H7 (cell line): ENCODE data around the gene PRKCA. TPM values are rescaled to one million over a fixed set of nuclear protein-coding genes. Genes with fewer than 3 reads are reported as not detected.
A peak's percentile ranks its signal among the peaks of the same experiment; 100 is the strongest.

Experiments used
- DNase-seq: peaks from one replicate; pipeline ENCODE4 v3.0.0; 2012
- H3K27me3 ChIP-seq: 2 replicates; pipeline ENCODE4 v1.6.0; 2011; ENCODE audit warnings: mild to moderate bottlenecking, low read length; ENCODE audit not compliant: control insufficient read depth, insufficient read depth
- H3K36me3 ChIP-seq: replicated peaks from 2 replicates; pipeline ENCODE4 v1.5.1; 2011; ENCODE audit warnings: low read length; ENCODE audit not compliant: control insufficient read depth, insufficient read depth
- H3K4me3 ChIP-seq: 2 replicates; pipeline ENCODE4 v1.5.1; 2011; ENCODE audit warnings: low read depth, mild to moderate bottlenecking, control low read depth, low read length, moderate library complexity; ENCODE audit not compliant: insufficient read depth
- total RNA-seq: library from RNA; depleted of rRNA; stranded (reverse); fragments of >200 nt; shearing (Covaris generic); gene quantifications from 2 replicates; pipeline ENCODE4 v1.2.3, GENCODE V29; 2014

PRKCA gene
- total RNA-seq, 1 experiment from 2014 or later = 10.0 TPM

- Histone ChIP-seq H3K36me3 (no peaks in the 10 kb centered on the region), H3K27me3 (no peaks in the 10 kb centered on the region), H3K4me3 (no peak overlapping the region)
- no peak for DNase-seq
These were observed 62.1 kb downstream of the PRKCA start for GRCh38 chr17:66364508-66364907.

GRCh38 chr17:66364990-66365490 is 62.6 kb downstream of the PRKCA start:
- no peaks in the 10 kb centered on the region for H3K27me3 ChIP-seq
- no peaks in the 10 kb centered on the region for H3K36me3 ChIP-seq
- no peak overlapping the region for H3K4me3 ChIP-seq
- no peak for DNase-seq

GRCh38 chr17:66365903-66366302 is 63.5 kb downstream of the PRKCA start:
- Histone ChIP-seq H3K27me3 (no peaks in the 10 kb centered on the region), H3K36me3 (no peaks in the 10 kb centered on the region), H3K4me3 (no peak overlapping the region)
- DNase-seq = no peak

- no peaks in the 10 kb centered on the region for H3K36me3 ChIP-seq
- no peaks in the 10 kb centered on the region for H3K27me3 ChIP-seq
- H3K4me3 ChIP-seq = no peak overlapping the region
- DNase-seq = no peak
These were observed 64.7 kb downstream of the PRKCA start for GRCh38 chr17:66367107-66367506.

- Histone ChIP-seq H3K36me3 (no peaks in the 10 kb centered on the region), H3K4me3 (no peak overlapping the region), H3K27me3 (no peaks in the 10 kb centered on the region)
- DNase-seq = no peak
These were observed 67.4 kb downstream of the PRKCA start for GRCh38 chr17:66369830-66370229.

GRCh38 chr17:66371561-66371960 is 69.1 kb downstream of the PRKCA start:
- DNase-seq = no peak
- Histone ChIP-seq H3K27me3 (no peaks in the 10 kb centered on the region), H3K36me3 (no peaks in the 10 kb centered on the region), H3K4me3 (no peak overlapping the region)

- Histone ChIP-seq H3K27me3 (no peaks in the 10 kb centered on the region), H3K4me3 (no peak overlapping the region), H3K36me3 (no peaks in the 10 kb centered on the region)
- DNase-seq = no peak
These were observed 69.8 kb downstream of the PRKCA start for GRCh38 chr17:66372182-66372581.

- Histone ChIP-seq H3K36me3 (no peaks in the 10 kb centered on the region), H3K27me3 (no peaks in the 10 kb centered on the region), H3K4me3 (no peak overlapping the region)
- DNase-seq = no peak
These were observed 70.7 kb downstream of the PRKCA start for GRCh38 chr17:66373079-66373478.

GRCh38 chr17:66373944-66374817 is 71.8 kb downstream of the PRKCA start:
- no peak overlapping the region for H3K4me3 ChIP-seq
- no peaks in the 10 kb centered on the region for H3K27me3 ChIP-seq
- DNase-seq = peak; percentile 24
- H3K36me3 ChIP-seq = no peaks in the 10 kb centered on the region

GRCh38 chr17:66375121-66375520 is 72.7 kb downstream of the PRKCA start:
- no peaks in the 10 kb centered on the region for H3K27me3 ChIP-seq
- H3K4me3 ChIP-seq = no peak overlapping the region
- no peaks in the 10 kb centered on the region for H3K36me3 ChIP-seq
- no peak for DNase-seq

GRCh38 chr17:66378296-66378695 is 75.9 kb downstream of the PRKCA start:
- Histone ChIP-seq H3K27me3 (no peaks in the 10 kb centered on the region), H3K4me3 (no peak overlapping the region), H3K36me3 (no peaks in the 10 kb centered on the region)
- no peak for DNase-seq

GRCh38 chr17:66379544-66379943 is 77.1 kb downstream of the PRKCA start:
- no peak for DNase-seq
- no peak overlapping the region for H3K4me3 ChIP-seq
- H3K27me3 ChIP-seq = no peaks in the 10 kb centered on the region
- no peaks in the 10 kb centered on the region for H3K36me3 ChIP-seq

- no peak overlapping the region for H3K4me3 ChIP-seq
- DNase-seq = no peak
These were observed 77.6 kb downstream of the PRKCA start for GRCh38 chr17:66379996-66380395.

GRCh38 chr17:66381701-66382362 is 79.4 kb downstream of the PRKCA start:
- DNase-seq = no peak
- no peak overlapping the region for H3K4me3 ChIP-seq
- no peaks in the 10 kb centered on the region for H3K36me3 ChIP-seq
- H3K27me3 ChIP-seq = no peaks in the 10 kb centered on the region

More at GRCh38 chr17:66379996-66380395, 77.6 kb downstream of the PRKCA start:
- Histone ChIP-seq H3K27me3 (no peaks in the 10 kb centered on the region), H3K36me3 (no peaks in the 10 kb centered on the region)

GRCh38 chr17:66383333-66383732 is 80.9 kb downstream of the PRKCA start:
- Histone ChIP-seq H3K36me3 (no peaks in the 10 kb centered on the region), H3K4me3 (no peak overlapping the region), H3K27me3 (no peaks in the 10 kb centered on the region)
- no peak for DNase-seq
